ENCODE data around the gene CMTM6. TPM values are rescaled to one million over a fixed set of nuclear protein-coding genes. Genes with fewer than 3 reads are reported as not detected.

CMTM6 gene
- total and polyA plus RNA-seq, 10 of the 15 experiments (the other 5 are each of a cell fraction or from before 2014, with no cell fraction given), result 27.1 to 97.3 (median 61.4) TPM

GRCh38 chr3:32471246-32471645, 31.4 kb downstream of the CMTM6 start (continued):
- TF ChIP-seq PRDM15 (CRISPR knock-in tag; IDR thresholded peaks at IDR 0.05) (no peak), NR2C1 (IDR thresholded peaks at IDR 0.05) (no peak), ESRRA (IDR thresholded peaks at IDR 0.05; ENCODE audit: low read length) (no peak), EZH2 (IDR thresholded peaks at IDR 0.05; ENCODE audit: borderline replicate concordance, control insufficient read depth, low read depth, low read length) (no peak), HDAC2 (IDR thresholded peaks at IDR 0.05) (no peak), ZNF687 (IDR thresholded peaks at IDR 0.05) (no peak), ZNF622 (IDR thresholded peaks at IDR 0.05) (no peak), SIX5 (IDR thresholded peaks at IDR 0.05; ENCODE audit: low read depth, low read length, severe bottlenecking) (no peak), SPI1 (IDR thresholded peaks at IDR 0.05; ENCODE audit: borderline replicate concordance, insufficient read depth, low read depth, low read length) (no peak)

All from GM12878 (cell line).